ENCODE results near the gene LKAAEAR1. TPM values are rescaled to one million over a fixed set of nuclear protein-coding genes. Genes with fewer than 3 reads are reported as not detected.
A peak's percentile ranks its signal among the peaks of the same experiment; 100 is the strongest.

LKAAEAR1 gene
- total RNA-seq, 2 donors from 2014 or later = not detected

DNA sequence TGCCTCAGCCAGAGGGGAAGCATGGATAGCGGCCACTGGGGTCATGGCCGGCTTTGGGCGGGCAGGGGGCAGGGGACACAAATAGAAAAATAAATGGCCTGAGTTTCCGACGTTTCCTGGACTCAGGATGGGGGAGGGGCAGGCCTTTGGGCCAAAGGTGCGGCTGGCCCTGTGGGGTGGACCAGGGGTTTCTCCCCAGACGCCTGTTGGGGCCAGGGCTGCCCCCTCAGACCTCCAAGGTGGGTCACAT is 27.6 kb downstream of the LKAAEAR1 start:
- H3K4me1 ChIP-seq = peaks cover 0 to 42% of the 10 kb centered on the region in 2 donors
- no peaks in the 10 kb centered on the region for H3K27me3 ChIP-seq
- no peaks in the 10 kb centered on the region for H3K9me3 ChIP-seq
- H3K36me3 ChIP-seq = no peaks in the 10 kb centered on the region
- H3K27ac ChIP-seq = peak overlapping the region; percentile 65 to 73
- no peak for DNase-seq (ENCODE audit: low spot score)
- TF ChIP-seq, protein P1, sequence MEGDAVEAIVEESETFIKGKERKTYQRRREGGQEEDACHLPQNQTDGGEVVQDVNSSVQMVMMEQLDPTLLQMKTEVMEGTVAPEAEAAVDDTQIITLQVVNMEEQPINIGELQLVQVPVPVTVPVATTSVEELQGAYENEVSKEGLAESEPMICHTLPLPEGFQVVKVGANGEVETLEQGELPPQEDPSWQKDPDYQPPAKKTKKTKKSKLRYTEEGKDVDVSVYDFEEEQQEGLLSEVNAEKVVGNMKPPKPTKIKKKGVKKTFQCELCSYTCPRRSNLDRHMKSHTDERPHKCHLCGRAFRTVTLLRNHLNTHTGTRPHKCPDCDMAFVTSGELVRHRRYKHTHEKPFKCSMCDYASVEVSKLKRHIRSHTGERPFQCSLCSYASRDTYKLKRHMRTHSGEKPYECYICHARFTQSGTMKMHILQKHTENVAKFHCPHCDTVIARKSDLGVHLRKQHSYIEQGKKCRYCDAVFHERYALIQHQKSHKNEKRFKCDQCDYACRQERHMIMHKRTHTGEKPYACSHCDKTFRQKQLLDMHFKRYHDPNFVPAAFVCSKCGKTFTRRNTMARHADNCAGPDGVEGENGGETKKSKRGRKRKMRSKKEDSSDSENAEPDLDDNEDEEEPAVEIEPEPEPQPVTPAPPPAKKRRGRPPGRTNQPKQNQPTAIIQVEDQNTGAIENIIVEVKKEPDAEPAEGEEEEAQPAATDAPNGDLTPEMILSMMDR (IDR thresholded peaks at IDR 0.05) = no peak
- peak overlapping the region in 1 of 2 donors; percentile 28 for H3K4me3 ChIP-seq

DNA sequence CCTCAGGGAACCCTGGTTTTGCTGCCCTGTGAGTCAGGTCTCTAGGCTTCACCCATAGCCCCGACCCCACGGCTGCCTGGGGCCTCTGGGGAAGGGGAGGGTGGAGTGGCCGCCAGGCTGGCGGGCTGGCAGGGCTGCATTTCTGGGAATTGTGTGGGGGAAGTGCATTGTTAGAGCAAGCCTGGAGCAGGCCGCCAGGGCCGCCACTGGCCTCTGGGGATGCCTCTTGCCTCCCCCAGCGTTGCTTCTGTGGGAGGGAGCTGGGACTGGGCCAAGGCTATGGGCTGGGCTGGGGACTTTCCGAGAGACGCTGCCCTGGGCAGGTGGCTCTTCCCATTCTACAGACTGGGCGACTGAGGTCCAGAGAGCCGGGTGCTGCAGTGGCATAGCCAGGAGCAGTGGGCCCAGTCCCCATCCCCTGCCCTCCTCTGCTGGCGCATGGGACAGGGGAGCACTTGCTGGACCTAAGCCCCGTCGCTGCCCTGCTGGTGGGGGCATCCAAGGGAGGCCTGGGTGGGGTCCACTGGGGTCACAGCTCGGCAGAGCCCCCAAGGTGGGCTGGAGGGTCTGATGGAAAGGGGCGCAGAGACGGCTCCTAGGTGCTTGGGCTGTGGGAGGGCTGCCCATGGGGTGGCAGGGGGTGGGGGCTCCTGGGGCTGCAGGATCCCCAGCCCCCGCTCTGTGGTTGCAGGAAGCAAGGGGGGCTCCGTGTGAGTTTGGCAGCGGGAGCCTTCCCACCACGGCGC is 28.1 kb downstream of the LKAAEAR1 start:
- Histone ChIP-seq H3K27ac (peak overlapping the region; percentile 65 to 73), H3K27me3 (no peaks in the 10 kb centered on the region), H3K4me3 (peak overlapping the region in 1 of 2 donors; percentile 8), H3K36me3 (no peaks in the 10 kb centered on the region), H3K4me1 (peaks cover 0 to 42% of the 10 kb centered on the region in 2 donors), H3K9me3 (no peaks in the 10 kb centered on the region)
- TF ChIP-seq, protein P1 (IDR thresholded peaks at IDR 0.05) = no peak
- no peak for DNase-seq (ENCODE audit: low spot score)

DNA sequence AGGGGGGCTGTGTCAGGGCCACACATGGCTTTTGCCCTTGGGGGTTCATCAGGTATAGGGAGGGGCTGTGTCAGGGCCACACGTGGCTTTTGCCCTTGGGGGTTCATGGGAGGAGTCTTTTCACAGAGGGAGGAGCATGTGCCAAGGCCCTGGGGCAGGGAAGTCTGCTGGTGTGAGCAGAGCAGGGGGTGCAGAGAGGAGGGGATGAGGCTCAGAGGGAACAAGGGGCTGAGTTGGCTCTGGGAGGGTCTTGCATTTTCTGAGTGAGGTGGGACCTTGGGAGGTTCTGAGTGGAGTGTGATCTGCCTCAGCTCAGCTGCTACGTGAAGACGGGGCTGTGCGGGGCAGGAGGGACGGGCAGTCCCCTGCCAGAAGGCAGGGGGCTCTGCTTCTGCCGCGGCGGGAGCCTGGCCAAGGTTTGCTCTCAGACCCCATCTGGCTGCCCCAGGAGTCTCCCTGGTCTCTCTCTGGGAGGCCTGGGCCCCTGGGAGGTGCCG is 28.8 kb downstream of the LKAAEAR1 start:
- Histone ChIP-seq H3K4me1 (peaks cover 0 to 42% of the 10 kb centered on the region in 2 donors), H3K9me3 (no peaks in the 10 kb centered on the region), H3K4me3 (no peak overlapping the region), H3K36me3 (no peaks in the 10 kb centered on the region), H3K27ac (peak overlapping the region; percentile 59 to 67), H3K27me3 (no peaks in the 10 kb centered on the region)
- TF ChIP-seq, protein P1 (IDR thresholded peaks at IDR 0.05) = no peak
- no peak for DNase-seq (ENCODE audit: low spot score)

DNA sequence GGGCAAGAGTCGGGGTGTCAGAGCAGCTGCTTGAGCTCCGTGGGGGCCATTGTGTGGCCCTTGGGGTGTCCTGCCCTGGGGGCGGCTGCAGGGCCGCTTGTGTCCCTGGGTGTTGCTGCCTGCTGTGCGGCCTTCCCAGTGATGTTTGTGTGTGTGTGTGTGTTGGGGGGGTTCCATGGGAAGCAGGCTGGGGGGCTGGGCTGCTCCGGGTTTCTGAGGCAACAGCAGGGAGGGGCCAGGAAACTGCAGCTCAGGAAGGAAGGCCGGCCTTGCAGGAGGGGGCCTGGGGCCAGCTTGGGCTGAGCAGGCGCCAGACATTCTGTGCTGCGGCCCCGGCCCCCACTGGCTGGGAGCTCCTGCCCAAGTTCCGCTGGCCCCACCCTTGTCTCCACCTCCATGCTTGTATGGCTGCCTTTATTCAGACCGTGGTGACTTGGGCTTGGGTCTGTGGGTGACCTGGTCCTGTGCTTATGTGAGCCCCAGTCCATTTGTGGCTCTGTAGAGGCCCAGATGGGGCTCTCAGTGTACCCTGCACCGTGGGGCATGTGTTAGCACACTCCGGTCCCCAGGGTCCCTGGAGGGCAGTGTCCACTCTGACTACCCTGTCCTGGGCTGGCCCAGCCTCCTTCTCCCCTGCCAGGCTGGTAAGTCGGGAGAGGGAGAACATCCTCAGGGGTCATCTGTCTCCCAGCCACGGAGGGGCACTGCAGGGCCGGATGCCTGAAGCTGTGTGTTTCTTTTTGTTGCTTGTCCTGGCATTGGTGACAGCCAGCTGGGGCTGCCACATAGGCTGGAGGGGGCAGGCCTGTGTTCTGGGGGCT is 30.1 kb downstream of the LKAAEAR1 start:
- DNase-seq (ENCODE audit: low spot score) = peak; percentile 73
- TF ChIP-seq, protein P1 (IDR thresholded peaks at IDR 0.05) = no peak
- Histone ChIP-seq H3K4me3 (peak overlapping the region in 1 of 2 donors; percentile 17), H3K36me3 (no peaks in the 10 kb centered on the region), H3K27me3 (no peaks in the 10 kb centered on the region), H3K9me3 (no peaks in the 10 kb centered on the region), H3K27ac (peak overlapping the region; percentile 60 to 67), H3K4me1 (peaks cover 0 to 49% of the 10 kb centered on the region in 2 donors)

DNA sequence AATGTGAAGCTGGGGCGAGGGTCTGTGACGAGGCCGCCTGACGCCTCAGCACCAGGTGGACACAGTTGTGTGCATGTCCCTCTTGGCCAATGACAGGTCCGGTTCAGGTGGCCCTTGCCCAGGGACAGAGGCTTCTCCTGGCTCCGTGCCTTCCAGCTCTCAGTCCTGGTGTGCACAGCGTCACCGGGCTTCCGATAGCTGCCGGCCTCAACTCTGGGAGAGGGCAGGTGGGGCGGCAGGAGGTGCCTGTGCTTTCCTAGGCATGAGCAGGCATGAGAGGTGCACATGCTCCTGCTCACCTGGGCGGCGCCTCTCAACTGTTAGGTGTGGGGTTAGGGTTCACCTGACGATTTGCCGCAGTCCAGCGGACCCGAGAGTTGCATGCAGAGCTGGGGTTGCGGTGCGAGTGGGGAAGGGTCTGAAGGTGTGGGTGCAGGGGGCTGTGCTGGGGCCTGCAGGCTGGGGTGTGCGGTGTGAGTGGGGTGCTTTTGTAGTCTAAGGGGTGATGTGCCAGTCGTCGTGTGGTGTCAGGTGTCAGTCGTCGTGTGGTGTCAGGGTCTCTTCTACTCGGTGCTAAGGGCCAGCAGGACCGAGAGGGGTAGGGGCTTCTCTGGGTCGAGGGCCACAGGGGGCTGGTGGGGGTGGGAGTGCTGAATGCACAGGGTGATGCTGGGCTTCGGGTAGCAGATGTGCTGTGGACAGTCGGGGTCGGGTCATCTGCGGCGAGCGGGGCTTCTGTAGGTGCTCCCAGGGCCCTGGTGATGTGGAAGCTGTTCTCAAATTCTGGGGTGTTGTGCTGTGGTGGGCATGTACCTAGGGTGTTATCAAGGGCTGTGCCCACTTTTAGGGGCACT is 31.0 kb downstream of the LKAAEAR1 start:
- Histone ChIP-seq H3K9me3 (no peaks in the 10 kb centered on the region), H3K4me1 (peaks cover 0 to 49% of the 10 kb centered on the region in 2 donors), H3K4me3 (peak overlapping the region in 1 of 2 donors; percentile 5), H3K36me3 (no peaks in the 10 kb centered on the region), H3K27me3 (no peaks in the 10 kb centered on the region), H3K27ac (peak overlapping the region; percentile 54 to 60)
- TF ChIP-seq, protein P1 (IDR thresholded peaks at IDR 0.05) = no peak
- no peak for DNase-seq (ENCODE audit: low spot score)
